ENCODE results near the gene EPHA10. TPM values are rescaled to one million over a fixed set of nuclear protein-coding genes. Genes with fewer than 3 reads are reported as not detected.
"Not testable (repeated sequence)": the region's sequence is repeated elsewhere in the genome, so short reads cannot be mapped to it uniquely, and the experiment has no call there.

EPHA10 gene
- total RNA-seq, 2 donors from 2014 or later = 0.34 to 0.75 TPM

- ATAC-seq = no peak
- peaks cover 4% of the 10 kb centered on the region for H3K36me3 Mint-ChIP-seq (ENCODE audit: low read depth)
- H3K9me3 ChIP-seq (ENCODE audit: control insufficient read depth, low read length, poor library complexity, severe bottlenecking) = no peaks in the 10 kb centered on the region
- H3K4me3 Mint-ChIP-seq = no peak overlapping the region
- H3K27ac Mint-ChIP-seq = no peak overlapping the region
- H3K4me1 Mint-ChIP-seq = peaks cover 4% of the 10 kb centered on the region
- no peak for DNase-seq
- H3K27me3 Mint-ChIP-seq = peaks cover 41% of the 10 kb centered on the region
These were observed 3.4 kb downstream of the EPHA10 start for GRCh38 chr1:37761416-37762095.

GRCh38 chr1:37759451-37759850 is 5.5 kb downstream of the EPHA10 start:
- H3K4me1 Mint-ChIP-seq = no peaks in the 10 kb centered on the region
- peaks cover 47% of the 10 kb centered on the region for H3K27me3 Mint-ChIP-seq
- H3K4me3 Mint-ChIP-seq = no peak overlapping the region
- DNase-seq (no peak), ATAC-seq (no peak)
- no peaks in the 10 kb centered on the region for H3K9me3 ChIP-seq (ENCODE audit: control insufficient read depth, low read length, poor library complexity, severe bottlenecking)
- H3K27ac Mint-ChIP-seq = no peak overlapping the region
- H3K36me3 Mint-ChIP-seq (ENCODE audit: low read depth) = no peaks in the 10 kb centered on the region

- DNase-seq (no peak), ATAC-seq (no peak)
- peaks cover 39% of the 10 kb centered on the region for H3K27me3 Mint-ChIP-seq
- peaks cover 3% of the 10 kb centered on the region for H3K4me1 Mint-ChIP-seq
- no peak overlapping the region for H3K4me3 Mint-ChIP-seq
- no peaks in the 10 kb centered on the region for H3K9me3 ChIP-seq (ENCODE audit: control insufficient read depth, low read length, poor library complexity, severe bottlenecking)
- no peak overlapping the region for H3K27ac Mint-ChIP-seq
- H3K36me3 Mint-ChIP-seq (ENCODE audit: low read depth) = peaks cover 2% of the 10 kb centered on the region
These were observed 8.9 kb downstream of the EPHA10 start for GRCh38 chr1:37755951-37756560.

- H3K9me3 ChIP-seq (ENCODE audit: control insufficient read depth, low read length, poor library complexity, severe bottlenecking) = no peaks in the 10 kb centered on the region
- DNase-seq (no peak), ATAC-seq (no peak)
- H3K4me3 Mint-ChIP-seq = no peak overlapping the region
- H3K27ac Mint-ChIP-seq = no peak overlapping the region
- peaks cover 43% of the 10 kb centered on the region for H3K27me3 Mint-ChIP-seq
- H3K4me1 Mint-ChIP-seq = peaks cover 3% of the 10 kb centered on the region
- peaks cover 2% of the 10 kb centered on the region for H3K36me3 Mint-ChIP-seq (ENCODE audit: low read depth)
These were observed 9.6 kb downstream of the EPHA10 start for GRCh38 chr1:37755290-37755689.

- H3K27ac Mint-ChIP-seq = no peak overlapping the region
- H3K27me3 Mint-ChIP-seq = peaks cover 51% of the 10 kb centered on the region
- ATAC-seq = no peak
- H3K4me3 Mint-ChIP-seq = peak overlapping the region; percentile 85
- no peaks in the 10 kb centered on the region for H3K9me3 ChIP-seq (ENCODE audit: control insufficient read depth, low read length, poor library complexity, severe bottlenecking)
- peaks cover 3% of the 10 kb centered on the region for H3K4me1 Mint-ChIP-seq
- no peak for DNase-seq
- peaks cover 2% of the 10 kb centered on the region for H3K36me3 Mint-ChIP-seq (ENCODE audit: low read depth)
These were observed 11.2 kb downstream of the EPHA10 start for GRCh38 chr1:37753473-37754321.

GRCh38 chr1:37752583-37753471 is 12.1 kb downstream of the EPHA10 start:
- no peak for DNase-seq
- no peaks in the 10 kb centered on the region for H3K9me3 ChIP-seq (ENCODE audit: control insufficient read depth, low read length, poor library complexity, severe bottlenecking)
- peaks cover 51% of the 10 kb centered on the region for H3K27me3 Mint-ChIP-seq
- ATAC-seq = peak; percentile 52
- H3K36me3 Mint-ChIP-seq (ENCODE audit: low read depth) = peaks cover 2% of the 10 kb centered on the region
- H3K4me1 Mint-ChIP-seq = peaks cover 3% of the 10 kb centered on the region
- H3K27ac Mint-ChIP-seq = no peak overlapping the region
- peak overlapping the region; percentile 85 for H3K4me3 Mint-ChIP-seq

GRCh38 chr1:37752213-37752582 is 12.7 kb downstream of the EPHA10 start:
- no peak overlapping the region for H3K27ac Mint-ChIP-seq
- peaks cover 51% of the 10 kb centered on the region for H3K27me3 Mint-ChIP-seq
- DNase-seq (no peak), ATAC-seq (no peak)
- peaks cover 3% of the 10 kb centered on the region for H3K4me1 Mint-ChIP-seq
- H3K36me3 Mint-ChIP-seq (ENCODE audit: low read depth) = peaks cover 2% of the 10 kb centered on the region
- peak overlapping the region; percentile 85 for H3K4me3 Mint-ChIP-seq
- H3K9me3 ChIP-seq (ENCODE audit: control insufficient read depth, low read length, poor library complexity, severe bottlenecking) = no peaks in the 10 kb centered on the region

GRCh38 chr1:37748565-37748964 is 16.4 kb downstream of the EPHA10 start:
- no peak for DNase-seq
- Mint-ChIP-seq H3K4me3 (no peak overlapping the region), H3K4me1 (peaks cover 3% of the 10 kb centered on the region), H3K27ac (no peak overlapping the region), H3K36me3 (ENCODE audit: low read depth) (peaks cover 2% of the 10 kb centered on the region), H3K27me3 (peaks cover 40% of the 10 kb centered on the region)
- no peaks in the 10 kb centered on the region for H3K9me3 ChIP-seq (ENCODE audit: control insufficient read depth, low read length, poor library complexity, severe bottlenecking)
- no peak for ATAC-seq

GRCh38 chr1:37746806-37747205 is 18.1 kb downstream of the EPHA10 start:
- Mint-ChIP-seq H3K27ac (no peak overlapping the region), H3K4me3 (no peak overlapping the region), H3K27me3 (peaks cover 43% of the 10 kb centered on the region), H3K4me1 (no peaks in the 10 kb centered on the region), H3K36me3 (ENCODE audit: low read depth) (no peaks in the 10 kb centered on the region)
- H3K9me3 ChIP-seq (ENCODE audit: control insufficient read depth, low read length, poor library complexity, severe bottlenecking) = no peaks in the 10 kb centered on the region
- DNase-seq = no peak
- no peak for ATAC-seq

GRCh38 chr1:37741662-37742061 is 23.3 kb downstream of the EPHA10 start:
- Mint-ChIP-seq H3K4me1 (no peaks in the 10 kb centered on the region), H3K27ac (no peak overlapping the region), H3K27me3 (peaks cover 43% of the 10 kb centered on the region), H3K4me3 (no peak overlapping the region), H3K36me3 (ENCODE audit: low read depth) (no peaks in the 10 kb centered on the region)
- ATAC-seq (no peak), DNase-seq (no peak)
- no peaks in the 10 kb centered on the region for H3K9me3 ChIP-seq (ENCODE audit: control insufficient read depth, low read length, poor library complexity, severe bottlenecking)

GRCh38 chr1:37741130-37741529 is 23.8 kb downstream of the EPHA10 start:
- Mint-ChIP-seq H3K4me3 (no peak overlapping the region), H3K4me1 (no peaks in the 10 kb centered on the region), H3K36me3 (ENCODE audit: low read depth) (no peaks in the 10 kb centered on the region), H3K27me3 (peaks cover 43% of the 10 kb centered on the region), H3K27ac (no peak overlapping the region)
- ATAC-seq (no peak), DNase-seq (no peak)
- no peaks in the 10 kb centered on the region for H3K9me3 ChIP-seq (ENCODE audit: control insufficient read depth, low read length, poor library complexity, severe bottlenecking)

GRCh38 chr1:37739222-37739621 is 25.7 kb downstream of the EPHA10 start:
- peaks cover 2% of the 10 kb centered on the region for H3K36me3 Mint-ChIP-seq (ENCODE audit: low read depth)
- no peaks in the 10 kb centered on the region for H3K9me3 ChIP-seq (ENCODE audit: control insufficient read depth, low read length, poor library complexity, severe bottlenecking)
- DNase-seq (no peak), ATAC-seq (no peak)
- no peak overlapping the region for H3K4me3 Mint-ChIP-seq
- H3K27me3 Mint-ChIP-seq = peaks cover 52% of the 10 kb centered on the region
- H3K27ac Mint-ChIP-seq = no peak overlapping the region
- H3K4me1 Mint-ChIP-seq = peaks cover 2% of the 10 kb centered on the region

- H3K36me3 Mint-ChIP-seq (ENCODE audit: low read depth); ATAC-seq; H3K9me3 ChIP-seq (ENCODE audit: control insufficient read depth, low read length, poor library complexity, severe bottlenecking); H3K4me3 Mint-ChIP-seq; H3K4me1 Mint-ChIP-seq; DNase-seq; H3K27ac Mint-ChIP-seq: not testable (repeated sequence)
- H3K27me3 Mint-ChIP-seq = peaks cover 53% of the 10 kb centered on the region
These were observed 26.3 kb downstream of the EPHA10 start for GRCh38 chr1:37738619-37739018.
